Measurements from ENCODE around the gene ARPC4. TPM values are rescaled to one million over a fixed set of nuclear protein-coding genes. Genes with fewer than 3 reads are reported as not detected.
"Not testable (repeated sequence)": the region's sequence is repeated elsewhere in the genome, so short reads cannot be mapped to it uniquely, and the experiment has no call there.

ARPC4 gene
- total RNA-seq, 2 donors from 2014 or later: 159 to 291 TPM

DNA sequence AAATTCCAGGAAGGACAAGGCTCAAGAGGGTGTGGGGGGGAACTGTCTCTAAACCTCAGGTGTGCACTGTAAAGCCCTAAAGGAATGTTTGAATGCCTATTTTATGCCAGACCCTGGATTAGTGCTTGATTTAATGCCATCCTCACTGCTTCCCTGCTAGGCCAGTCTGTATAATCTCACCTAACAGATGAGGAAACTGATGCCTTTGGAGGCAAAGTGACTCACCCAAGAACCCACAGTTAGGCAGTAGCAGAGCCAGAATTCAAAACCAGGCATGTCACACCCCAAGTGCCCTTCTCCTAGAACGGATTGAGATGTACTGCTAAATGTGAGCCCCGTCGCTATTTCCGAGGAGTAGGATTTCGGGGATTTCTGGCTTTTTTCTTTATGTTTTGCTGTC lies 31.0 kb upstream of the ARPC4 start:
- H3K36me3 Mint-ChIP-seq (ENCODE audit: low read depth): peaks cover 97% of the 10 kb centered on the region
- no peaks in the 10 kb centered on the region for H3K9me3 Mint-ChIP-seq
- H3K4me3 Mint-ChIP-seq: no peak overlapping the region
- H3K27me3 Mint-ChIP-seq: no peaks in the 10 kb centered on the region
- no peak overlapping the region for H3K27ac Mint-ChIP-seq
- peak; percentile 44 for ATAC-seq (replicated peaks)
- H3K4me1 Mint-ChIP-seq: peaks cover 11% of the 10 kb centered on the region

DNA sequence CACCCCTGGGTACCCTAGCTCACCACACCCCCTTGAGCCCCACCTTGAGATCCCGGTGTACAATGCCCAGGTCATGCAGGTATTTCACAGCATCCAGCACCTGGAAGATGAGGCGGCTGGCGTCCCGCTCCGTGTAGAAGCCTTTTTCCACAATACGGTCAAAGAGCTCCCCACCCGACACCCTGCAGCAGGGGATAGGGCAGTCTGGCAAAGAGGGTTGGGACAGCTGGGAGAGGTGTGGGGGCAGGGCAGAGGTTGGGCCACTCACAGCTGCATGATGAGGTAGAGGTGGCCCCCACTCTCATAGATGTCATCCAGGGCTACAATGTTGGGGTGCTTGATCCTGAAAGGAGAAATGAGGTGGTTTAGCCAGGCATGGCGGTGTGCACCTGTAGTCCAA lies 30.0 kb upstream of the ARPC4 start:
- H3K36me3 Mint-ChIP-seq (ENCODE audit: low read depth): peaks cover 99% of the 10 kb centered on the region

DNA sequence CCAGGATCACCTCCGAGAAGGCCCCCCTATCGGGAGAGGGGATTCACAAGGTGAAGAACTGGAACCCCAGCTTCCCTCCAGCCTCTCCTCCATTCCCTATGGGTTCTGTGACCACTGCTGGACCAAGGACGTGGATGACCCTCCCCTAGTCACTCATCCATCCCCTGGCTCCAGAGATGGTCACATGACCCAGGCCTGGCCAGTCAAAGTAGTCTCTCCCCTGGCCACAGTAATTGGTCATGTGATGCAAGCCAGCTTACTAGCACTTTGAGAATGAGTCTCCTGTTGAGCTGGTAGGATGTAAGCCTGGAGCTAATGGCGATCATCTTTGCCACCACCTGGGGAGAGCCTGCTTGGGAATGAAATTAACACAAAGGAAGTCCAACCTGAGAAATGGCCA lies 27.0 kb upstream of the ARPC4 start:
- Mint-ChIP-seq H3K9me3 (no peaks in the 10 kb centered on the region), H3K27me3 (no peaks in the 10 kb centered on the region), H3K27ac (no peak overlapping the region), H3K4me1 (peaks cover 21% of the 10 kb centered on the region), H3K36me3 (ENCODE audit: low read depth) (peaks cover 86% of the 10 kb centered on the region), H3K4me3 (peak overlapping the region; percentile 29)
- no peak for ATAC-seq (replicated peaks)

More for the DNA sequence above, 30.0 kb upstream of the ARPC4 start:
- no peaks in the 10 kb centered on the region for H3K27me3 Mint-ChIP-seq
- no peak overlapping the region for H3K4me3 Mint-ChIP-seq
- no peak overlapping the region for H3K27ac Mint-ChIP-seq
- no peaks in the 10 kb centered on the region for H3K9me3 Mint-ChIP-seq
- ATAC-seq (replicated peaks): no peak
- peaks cover 14% of the 10 kb centered on the region for H3K4me1 Mint-ChIP-seq

DNA sequence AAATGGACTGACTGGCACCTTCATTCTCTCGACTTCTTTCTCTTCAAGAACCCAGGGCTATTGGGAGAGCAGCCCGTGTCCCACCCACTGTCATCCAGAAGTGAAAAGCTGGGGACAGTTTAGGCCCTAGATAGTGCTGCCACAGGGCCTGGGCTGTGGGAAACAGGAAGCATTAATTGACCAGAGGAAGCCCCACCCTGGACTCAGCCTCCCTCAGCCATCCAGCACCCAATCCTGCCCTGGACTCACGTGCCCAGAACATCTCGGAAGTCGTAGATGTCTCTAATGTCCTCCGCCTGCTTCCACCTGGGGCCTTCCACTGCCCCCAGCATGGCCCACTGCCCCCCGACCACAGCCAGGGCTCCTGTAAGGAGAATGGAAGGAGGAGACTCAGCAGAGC lies 25.5 kb upstream of the ARPC4 start:
- no peak for ATAC-seq (replicated peaks)
- peak overlapping the region; percentile 6 for H3K27ac Mint-ChIP-seq

DNA sequence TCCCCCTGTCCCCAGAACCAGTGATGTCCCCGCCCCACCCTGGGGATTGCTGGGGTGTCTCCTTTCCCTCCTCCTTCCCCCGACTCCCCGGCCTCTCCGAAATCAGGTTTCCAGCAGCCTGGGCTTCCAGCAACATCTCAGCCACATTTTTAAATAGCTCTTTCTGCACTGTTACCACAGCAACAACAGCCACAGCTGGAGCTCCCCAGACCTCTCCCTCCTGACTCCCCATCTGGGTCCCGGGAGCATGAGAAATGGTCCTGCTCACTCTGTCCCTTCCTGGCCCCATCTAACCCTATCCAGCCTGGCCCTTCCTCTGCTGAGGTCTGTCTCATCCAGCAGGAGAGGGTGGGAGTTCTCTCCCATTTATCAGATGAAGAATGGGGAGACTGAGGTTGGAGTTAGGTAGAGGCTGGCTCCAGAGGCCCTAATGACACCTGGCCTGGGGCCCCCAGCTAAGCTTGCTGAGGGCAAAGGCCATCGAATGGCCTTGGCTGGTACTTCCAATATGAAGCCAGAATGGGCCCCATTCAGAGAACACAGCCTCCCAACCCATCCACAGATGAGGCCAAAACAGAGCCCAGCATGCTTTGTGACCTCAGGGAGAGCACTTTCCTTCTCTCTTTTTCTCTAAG lies 24.6 kb upstream of the ARPC4 start:
- Mint-ChIP-seq H3K4me1 (peaks cover 18% of the 10 kb centered on the region), H3K9me3 (no peaks in the 10 kb centered on the region), H3K27me3 (no peaks in the 10 kb centered on the region), H3K4me3 (peak overlapping the region; percentile 87), H3K36me3 (ENCODE audit: low read depth) (peaks cover 62% of the 10 kb centered on the region), H3K27ac (peak overlapping the region; percentile 90)
- no peak for ATAC-seq (replicated peaks)

More for the DNA sequence above, 25.5 kb upstream of the ARPC4 start:
- H3K4me1 Mint-ChIP-seq: peaks cover 18% of the 10 kb centered on the region
- H3K4me3 Mint-ChIP-seq: peak overlapping the region; percentile 87
- no peaks in the 10 kb centered on the region for H3K27me3 Mint-ChIP-seq
- H3K9me3 Mint-ChIP-seq: no peaks in the 10 kb centered on the region
- peaks cover 70% of the 10 kb centered on the region for H3K36me3 Mint-ChIP-seq (ENCODE audit: low read depth)

DNA sequence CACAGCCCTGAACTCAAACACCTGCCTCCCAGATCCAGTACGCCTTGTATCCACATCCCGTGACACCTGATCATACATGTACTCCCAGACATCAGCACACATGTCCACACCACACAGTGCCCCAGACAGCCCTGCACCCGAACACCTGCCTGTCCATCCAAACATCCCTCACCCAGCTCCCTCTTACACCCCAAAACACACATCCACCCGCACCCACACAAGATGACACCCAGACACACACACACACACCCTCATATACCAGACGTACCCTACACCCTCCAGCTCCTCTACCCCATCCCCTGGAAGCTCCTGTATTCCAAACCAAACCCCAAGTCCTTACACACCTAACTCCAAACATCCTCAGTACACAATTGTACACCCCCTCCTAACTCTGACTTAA lies 23.9 kb upstream of the ARPC4 start:
- peak overlapping the region; percentile 87 for H3K4me3 Mint-ChIP-seq
- H3K9me3 Mint-ChIP-seq: no peaks in the 10 kb centered on the region
- H3K27me3 Mint-ChIP-seq: no peaks in the 10 kb centered on the region
- H3K27ac Mint-ChIP-seq: peak overlapping the region; percentile 90
- no peak for ATAC-seq (replicated peaks)
- H3K4me1 Mint-ChIP-seq: peaks cover 18% of the 10 kb centered on the region
- peaks cover 54% of the 10 kb centered on the region for H3K36me3 Mint-ChIP-seq (ENCODE audit: low read depth)

DNA sequence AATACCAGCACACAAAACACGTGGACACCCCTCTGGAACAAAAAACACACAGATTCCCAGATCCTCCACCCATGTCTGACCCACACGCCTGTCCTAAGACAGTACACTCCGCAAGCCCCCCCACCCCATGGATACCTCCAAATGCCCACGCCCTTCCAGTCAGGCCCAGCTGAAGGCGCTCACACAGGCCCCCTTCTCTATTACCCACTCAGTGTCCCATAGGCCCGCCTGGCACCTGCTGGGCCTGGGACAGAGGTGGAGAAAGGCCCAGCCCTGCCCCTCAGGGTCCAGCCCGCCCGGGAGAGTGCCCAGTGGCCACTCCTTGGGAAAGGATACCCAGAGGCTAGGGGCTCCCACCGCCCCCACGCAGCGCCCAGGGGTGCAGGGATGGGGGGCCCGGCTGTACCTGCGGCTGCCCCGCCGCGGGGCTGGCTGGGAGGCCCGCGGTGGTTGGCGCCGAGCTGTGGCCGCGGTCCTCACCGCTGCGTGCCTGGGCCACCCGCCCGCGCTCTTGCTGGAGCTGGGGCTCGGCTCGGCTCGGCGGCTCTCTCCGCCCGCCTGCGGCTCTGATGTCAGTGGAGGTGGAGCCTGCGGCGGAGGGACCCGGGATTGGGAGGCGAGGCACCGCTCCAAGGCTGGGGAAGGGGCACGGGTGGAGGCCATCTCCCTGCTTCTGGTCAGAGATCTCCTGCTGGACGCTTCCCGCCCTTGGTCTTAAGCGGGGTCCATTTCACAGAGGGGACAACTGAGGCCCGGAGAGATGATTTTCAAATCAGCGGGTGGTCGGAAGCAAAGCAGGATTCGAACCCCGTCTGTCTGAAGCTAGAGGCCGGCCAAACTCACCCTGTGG lies 23.2 kb upstream of the ARPC4 start, which contains the start of gene CAMK1:
CAMK1 (minus strand) TSS at position 522 of the 850 bp plus-strand sequence. CDS start 2,198 bp downstream, outside the sequence.
- H3K36me3 Mint-ChIP-seq (ENCODE audit: low read depth): peaks cover 48% of the 10 kb centered on the region
- no peaks in the 10 kb centered on the region for H3K9me3 Mint-ChIP-seq
- peak within 1 kb of the TSS; percentile 90 for H3K27ac Mint-ChIP-seq
- H3K4me3 Mint-ChIP-seq: peak within 1 kb of the TSS; percentile 87
- ATAC-seq (replicated peaks): peak; percentile 98
- no peaks in the 10 kb centered on the region for H3K27me3 Mint-ChIP-seq
- peaks cover 18% of the 10 kb centered on the region for H3K4me1 Mint-ChIP-seq

DNA sequence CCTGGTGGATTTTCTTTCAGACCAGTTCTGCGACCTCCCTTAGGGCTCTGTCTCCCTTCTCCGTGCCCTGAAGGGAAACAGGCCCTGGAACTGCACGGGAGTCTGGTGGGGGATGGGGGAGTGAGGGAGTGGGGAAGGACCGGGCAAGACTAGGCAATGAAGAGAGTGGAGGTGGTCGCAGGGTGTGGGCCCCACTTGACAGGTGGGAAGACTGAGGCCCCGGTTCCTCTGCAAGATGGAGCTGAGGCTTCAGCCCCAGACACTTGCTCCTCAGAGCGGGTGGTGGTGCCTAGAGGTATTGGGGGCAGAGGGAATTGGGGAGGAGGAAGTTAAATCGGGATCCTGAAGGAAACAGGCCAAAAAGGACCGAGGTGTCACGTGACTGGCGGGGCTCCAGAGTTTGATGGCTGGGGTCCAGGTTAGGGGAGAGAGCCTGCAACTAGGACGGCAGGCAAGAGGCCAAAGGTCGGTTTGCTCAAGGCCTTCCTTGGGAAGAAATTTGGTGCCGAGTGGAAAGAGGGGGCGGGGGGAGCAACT lies 22.5 kb upstream of the ARPC4 start:
- Mint-ChIP-seq H3K27ac (peak overlapping the region; percentile 70), H3K36me3 (ENCODE audit: low read depth) (peaks cover 41% of the 10 kb centered on the region), H3K4me3 (peak overlapping the region; percentile 87), H3K4me1 (peaks cover 18% of the 10 kb centered on the region), H3K9me3 (no peaks in the 10 kb centered on the region), H3K27me3 (no peaks in the 10 kb centered on the region)
- no peak for ATAC-seq (replicated peaks)

DNA sequence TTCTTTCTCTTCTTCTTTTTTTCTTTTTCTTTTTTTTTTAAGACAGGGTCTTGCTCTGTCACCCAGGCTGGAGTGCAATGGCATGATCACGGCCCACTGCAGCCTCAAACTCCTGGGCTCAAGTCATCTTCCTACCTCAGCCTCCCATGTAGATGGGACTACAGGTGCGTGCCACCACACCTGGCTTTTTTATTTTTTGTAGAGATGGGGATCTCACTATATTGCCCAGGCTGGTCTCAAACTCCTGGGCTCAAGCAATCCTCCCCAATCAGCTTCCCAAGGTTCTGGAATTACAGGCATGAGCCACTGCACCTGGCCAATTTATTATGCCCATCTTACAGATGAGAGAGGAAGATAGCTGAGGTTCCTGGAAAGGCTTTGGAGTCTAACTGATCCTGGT lies 21.9 kb upstream of the ARPC4 start:
- Mint-ChIP-seq H3K27ac (peak overlapping the region; percentile 70), H3K36me3 (ENCODE audit: low read depth) (peaks cover 35% of the 10 kb centered on the region), H3K4me1 (peaks cover 20% of the 10 kb centered on the region), H3K4me3 (peak overlapping the region; percentile 87)
- not testable (repeated sequence) for H3K9me3 Mint-ChIP-seq; H3K27me3 Mint-ChIP-seq; ATAC-seq (replicated peaks)

DNA sequence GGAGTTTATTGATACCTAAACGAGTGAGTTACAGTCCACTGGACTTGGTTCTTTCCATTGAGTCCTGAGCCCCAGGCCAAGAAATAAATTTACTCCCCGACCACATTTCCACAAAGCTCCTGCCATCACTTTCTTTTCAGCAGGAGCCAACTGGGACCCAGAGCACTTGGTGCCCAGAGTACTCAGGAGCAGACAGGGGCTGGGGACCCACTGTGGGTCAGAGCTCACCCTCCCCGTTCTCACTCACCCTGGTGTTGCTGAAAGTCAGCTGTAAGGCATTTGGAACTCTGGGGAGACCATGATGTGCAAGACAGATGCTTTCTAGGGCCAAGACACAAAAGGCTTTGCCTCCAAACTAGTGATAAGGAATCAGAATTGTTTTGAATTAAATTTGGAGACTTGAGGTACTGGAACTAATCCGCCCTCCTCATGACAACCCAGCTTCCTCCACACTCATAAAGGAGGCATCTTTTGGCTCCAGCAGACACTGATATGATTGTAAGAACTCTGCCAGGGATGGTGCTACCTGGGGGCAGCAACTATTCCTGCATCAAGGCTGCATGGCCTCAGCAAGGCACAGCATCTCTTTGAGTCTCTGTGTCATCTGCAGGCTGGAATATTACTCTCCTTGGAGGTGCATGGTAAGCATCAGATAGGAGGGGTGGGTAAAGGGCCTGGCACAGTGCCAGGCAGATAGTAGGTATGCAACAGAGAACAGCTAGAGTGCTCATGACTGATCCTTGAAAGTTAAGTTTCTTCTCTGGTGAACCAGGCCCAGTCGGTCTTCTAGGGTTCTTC lies 15.8 kb upstream of the ARPC4 start:
- ATAC-seq (replicated peaks): no peak
- Mint-ChIP-seq H3K4me1 (peaks cover 38% of the 10 kb centered on the region), H3K27ac (peak overlapping the region; percentile 94), H3K4me3 (peak overlapping the region; percentile 87), H3K36me3 (ENCODE audit: low read depth) (peaks cover 35% of the 10 kb centered on the region), H3K27me3 (no peaks in the 10 kb centered on the region), H3K9me3 (peaks cover 3% of the 10 kb centered on the region)

DNA sequence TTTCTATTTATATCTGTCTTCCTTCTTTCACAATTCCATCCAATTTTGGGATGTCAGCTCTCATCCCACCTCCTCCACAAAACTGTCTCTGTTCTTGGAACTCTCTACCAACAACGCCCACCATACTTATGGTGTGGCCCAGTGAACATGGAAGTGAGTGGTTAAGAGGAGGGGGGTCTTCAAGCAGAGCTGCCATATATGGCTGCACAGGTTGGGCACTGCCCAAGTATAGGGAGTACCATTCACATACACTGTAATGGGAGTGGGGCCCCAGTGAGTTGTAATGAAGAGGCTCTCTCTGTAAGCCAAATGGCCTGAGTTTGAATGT lies 15.2 kb upstream of the ARPC4 start:
- peak; percentile 39 for ATAC-seq (replicated peaks)
- peaks cover 3% of the 10 kb centered on the region for H3K9me3 Mint-ChIP-seq
- H3K4me1 Mint-ChIP-seq: peaks cover 38% of the 10 kb centered on the region
- peak overlapping the region; percentile 94 for H3K27ac Mint-ChIP-seq
- H3K4me3 Mint-ChIP-seq: peak overlapping the region; percentile 87
- H3K36me3 Mint-ChIP-seq (ENCODE audit: low read depth): peaks cover 41% of the 10 kb centered on the region
- H3K27me3 Mint-ChIP-seq: no peaks in the 10 kb centered on the region

DNA sequence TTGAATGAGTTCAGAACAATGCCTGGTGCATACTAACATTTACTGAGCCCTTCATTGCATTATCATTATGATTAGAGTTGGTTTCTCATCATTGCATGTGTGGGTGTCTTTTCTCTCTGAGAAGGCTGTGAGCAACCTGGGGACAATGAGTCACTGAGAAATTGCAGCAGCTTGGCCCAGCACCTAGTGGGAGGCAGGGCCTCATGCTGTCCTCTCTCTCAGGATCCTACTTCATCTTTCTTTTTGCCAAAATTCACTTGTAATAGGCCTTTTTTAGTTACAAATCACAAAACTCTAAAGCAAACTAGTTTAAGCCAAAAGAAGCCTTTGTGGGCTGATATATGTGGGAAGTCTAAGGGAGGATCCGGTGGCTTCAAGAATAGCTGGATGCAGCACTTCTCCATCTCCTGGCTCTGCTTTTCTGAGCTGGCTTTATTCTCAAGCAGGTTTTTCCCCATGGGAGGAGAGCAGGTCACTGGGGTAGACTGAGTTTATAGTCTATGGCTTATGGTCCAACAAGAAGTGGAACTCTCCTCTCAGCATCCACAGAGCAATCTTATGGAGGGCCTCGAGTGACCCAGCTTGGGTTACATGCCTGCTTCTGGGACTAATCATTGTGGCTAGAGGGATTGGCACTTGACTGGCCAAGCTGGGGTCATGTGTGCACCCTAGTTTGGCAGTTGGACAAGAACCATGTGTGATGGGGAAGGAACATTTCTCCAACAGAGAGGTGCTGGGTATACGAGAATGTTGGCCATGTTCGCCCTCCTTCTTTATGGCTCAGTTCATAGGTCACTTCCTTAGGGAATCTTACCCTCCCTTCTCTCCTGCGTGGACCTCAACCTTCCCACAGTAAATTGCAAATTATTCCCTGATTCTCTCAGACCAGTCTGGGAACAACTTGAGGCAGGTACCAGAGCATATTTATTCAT lies 14.5 kb upstream of the ARPC4 start:
- Mint-ChIP-seq H3K4me1 (peaks cover 38% of the 10 kb centered on the region), H3K27me3 (no peaks in the 10 kb centered on the region), H3K9me3 (peaks cover 3% of the 10 kb centered on the region), H3K27ac (peak overlapping the region; percentile 94), H3K36me3 (ENCODE audit: low read depth) (peaks cover 48% of the 10 kb centered on the region), H3K4me3 (peak overlapping the region; percentile 87)
- peak; percentile 90 for ATAC-seq (replicated peaks)

DNA sequence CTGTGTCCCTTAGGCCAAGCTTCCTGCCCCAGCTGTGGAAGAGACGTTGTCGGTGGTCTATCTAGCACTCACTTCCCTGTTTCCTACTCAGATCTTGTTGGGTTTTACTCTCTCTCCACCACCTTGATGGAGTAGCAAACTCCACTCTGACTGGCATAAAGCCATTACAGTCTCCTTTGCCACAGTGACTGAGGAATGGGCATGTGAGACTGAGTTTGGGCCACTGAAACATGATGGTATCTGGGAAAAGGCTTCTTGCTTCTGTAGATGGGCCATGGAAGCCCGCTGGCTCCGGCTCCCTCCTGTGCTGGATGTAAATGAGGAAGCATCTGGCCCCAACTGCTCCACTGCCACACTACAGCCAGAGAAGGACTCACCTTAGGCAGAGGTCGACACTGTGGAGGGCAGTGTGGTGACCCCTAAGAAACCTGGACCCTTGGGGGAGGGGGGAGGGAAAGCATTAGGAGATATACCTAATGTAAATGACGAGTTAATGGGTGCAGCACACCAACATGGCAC lies 13.7 kb upstream of the ARPC4 start:
- Mint-ChIP-seq H3K9me3 (peaks cover 3% of the 10 kb centered on the region), H3K27ac (peak overlapping the region; percentile 94), H3K4me3 (peak overlapping the region; percentile 87), H3K27me3 (no peaks in the 10 kb centered on the region), H3K4me1 (peaks cover 38% of the 10 kb centered on the region), H3K36me3 (ENCODE audit: low read depth) (peaks cover 55% of the 10 kb centered on the region)
- ATAC-seq (replicated peaks): no peak
